H1 (cell line): ENCODE data around the gene GNG12. TPM values are rescaled to one million over a fixed set of nuclear protein-coding genes. Genes with fewer than 3 reads are reported as not detected.

ENCODE experiments used
- CHD7 ChIP-seq: fragments of 300-600 bp; sonication (generic); IDR thresholded peaks from 2 replicates; pipeline ENCODE4 v1.7.1; 2012; ENCODE audit warnings: low read length, moderate library complexity, mild to moderate bottlenecking, inconsistent platforms; ENCODE audit not compliant: insufficient replicate concordance
- HDAC2 ChIP-seq, 2 experiments: fragments of 300-600 bp in 1 of 2; sonication (generic) in 1 of 2; IDR thresholded peaks; 2 replicates each; pipeline ENCODE4 v1.6.1; 2011 to 2012; ENCODE audit warnings: low read depth in 2 of 2, low read length in 2 of 2, mild to moderate bottlenecking in 2 of 2, moderate library complexity in 2 of 2, borderline replicate concordance in 1 of 2, inconsistent platforms in 1 of 2
- KDM5A ChIP-seq: fragments of 200-600 bp; IDR thresholded peaks from 2 replicates; pipeline ENCODE4 v1.7.1; 2012; ENCODE audit warnings: mild to moderate bottlenecking, low read length, inconsistent platforms, mixed read lengths
- NANOG ChIP-seq: IDR thresholded peaks from 2 replicates; pipeline ENCODE4 v1.6.1; 2011; ENCODE audit warnings: low read length, low read depth, mild to moderate bottlenecking, inconsistent platforms; ENCODE audit not compliant: insufficient read depth, poor library complexity, severe bottlenecking
- SP1 ChIP-seq: IDR thresholded peaks from 2 replicates; pipeline ENCODE4 v1.6.1; 2011; ENCODE audit warnings: low read depth, low read length
- polyA plus RNA-seq, 7 experiments: library from polyadenylated mRNA; depleted of rRNA in 3 of 7; stranded (reverse) in 5 of 7; unstranded in 2 of 7; fragments of >200 nt in 5 of 7; fragments of 200-250 nt in 2 of 7; gene quantifications; 1 replicate in 5 of 7; 2 replicates in 1 of 7; 4 replicates in 1 of 7; pipeline versions ENCODE4 v1.2.1 to v1.2.3, GENCODE V29; 2011 to 2013; ENCODE audit warnings: missing spikeins in 2 of 7, mixed read lengths in 2 of 7
- total RNA-seq: library from RNA; stranded (reverse); fragmentation: NEBNext Ultra II Directional; extraction: Animal tissue kit (Norgen Biotek cat#: 25700); gene quantifications from 2 replicates; pipeline ENCODE4 v1.2.1, GENCODE V29; 2021

Gene GNG12
- total and polyA plus RNA-seq, 2 of the 8 experiments (the other 6 are each of a cell fraction or from before 2014, with no cell fraction given), result 11.4 to 35.8 TPM

DNA sequence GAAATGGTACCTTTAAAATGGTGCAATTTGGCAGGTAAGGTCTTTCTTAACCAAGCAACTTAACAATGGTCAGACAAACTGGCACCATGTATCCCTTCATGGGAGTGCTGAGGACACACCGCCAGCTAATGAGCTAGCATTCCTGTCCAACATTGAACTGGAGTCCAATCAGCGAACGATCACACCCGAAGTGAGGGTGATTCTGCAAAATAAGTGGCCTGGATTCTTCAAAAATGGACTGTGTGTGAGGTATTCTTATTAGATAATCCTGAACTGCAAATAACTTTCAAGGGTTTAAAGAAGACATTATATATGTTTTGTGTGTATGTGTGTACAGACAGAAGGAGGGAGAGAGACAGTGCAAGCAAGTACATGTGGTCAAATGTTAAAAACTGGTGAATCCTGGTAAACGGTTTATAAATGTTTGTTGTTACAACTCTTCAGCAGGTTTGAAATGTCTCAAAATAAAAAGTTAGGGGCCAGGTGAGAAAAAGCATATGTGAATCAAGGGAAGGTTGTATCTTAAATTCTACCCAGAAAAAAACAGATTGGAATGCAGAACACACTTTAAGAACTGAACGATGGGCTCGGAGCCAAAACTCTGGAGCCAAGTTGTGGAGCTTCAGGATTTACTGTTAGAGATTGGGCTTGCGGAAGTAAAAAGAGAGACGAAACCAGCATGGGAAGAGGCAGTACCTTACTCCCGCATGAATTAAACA is 127.4 kb downstream of the GNG12 start (continued):
- TF ChIP-seq CHD7, result no peak
- no peak for TF ChIP-seq SP1
- TF ChIP-seq HDAC2 (IDR thresholded peaks at IDR 0.05; ENCODE audit: borderline replicate concordance in 1 of 2, low read depth in 2 of 2, low read length in 2 of 2), result no peak
- TF ChIP-seq KDM5A, result no peak
- no peak for TF ChIP-seq NANOG
